Vagina (tissue), 2 donors: ENCODE measurements around the gene RASGRP2.

Experiments used
- POLR2A ChIP-seq, 2 donors: fragments of 450-650 bp; IDR thresholded peaks; one replicate each; pipeline ENCODE4 v1.6.1; 2017; ENCODE audit warnings: antibody characterized with exemption in 2 of 2, mild to moderate bottlenecking in 2 of 2, moderate library complexity in 2 of 2
- POLR2AphosphoS5 ChIP-seq, 2 donors: sonication (generic); formaldehyde crosslinking; IDR thresholded peaks; one replicate each; pipeline ENCODE4 v1.9.0; 2017; ENCODE audit warnings: antibody characterized with exemption in 2 of 2, mild to moderate bottlenecking in 2 of 2, low read depth in 1 of 2; ENCODE audit not compliant: insufficient read depth in 1 of 2
- TF ChIP-seq, protein P1 (sequence below), 3 experiments: fragments of 450-650 bp in 2 of 3; fragments of 200-600 bp in 1 of 3; sonication (generic) in 1 of 3; IDR thresholded peaks; one replicate each; pipeline ENCODE4 v1.5.1; 2017 to 2019; ENCODE audit warnings: antibody characterized with exemption in 3 of 3, mild to moderate bottlenecking in 2 of 3, moderate library complexity in 2 of 3

DNA sequence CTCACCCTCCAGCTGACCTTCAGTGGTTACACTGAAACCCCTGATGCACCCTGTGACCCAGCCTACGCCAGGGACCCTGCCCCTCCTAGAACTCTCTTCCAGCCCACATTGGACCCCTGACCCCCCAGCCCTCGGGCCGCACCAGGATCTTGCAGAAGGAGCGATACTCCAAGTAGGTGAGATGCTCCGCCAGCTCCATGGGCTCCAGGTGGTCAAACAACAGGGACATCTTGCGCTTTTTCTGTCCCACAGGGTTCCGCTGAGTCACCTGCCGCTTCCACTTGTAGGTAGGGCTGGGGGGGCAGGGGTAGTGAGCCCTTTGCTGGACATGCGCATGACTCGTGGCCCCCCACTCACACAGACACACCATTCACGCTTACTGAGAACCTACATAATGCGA is 4.1 kb downstream of the RASGRP2 start:
- TF ChIP-seq, protein P1, sequence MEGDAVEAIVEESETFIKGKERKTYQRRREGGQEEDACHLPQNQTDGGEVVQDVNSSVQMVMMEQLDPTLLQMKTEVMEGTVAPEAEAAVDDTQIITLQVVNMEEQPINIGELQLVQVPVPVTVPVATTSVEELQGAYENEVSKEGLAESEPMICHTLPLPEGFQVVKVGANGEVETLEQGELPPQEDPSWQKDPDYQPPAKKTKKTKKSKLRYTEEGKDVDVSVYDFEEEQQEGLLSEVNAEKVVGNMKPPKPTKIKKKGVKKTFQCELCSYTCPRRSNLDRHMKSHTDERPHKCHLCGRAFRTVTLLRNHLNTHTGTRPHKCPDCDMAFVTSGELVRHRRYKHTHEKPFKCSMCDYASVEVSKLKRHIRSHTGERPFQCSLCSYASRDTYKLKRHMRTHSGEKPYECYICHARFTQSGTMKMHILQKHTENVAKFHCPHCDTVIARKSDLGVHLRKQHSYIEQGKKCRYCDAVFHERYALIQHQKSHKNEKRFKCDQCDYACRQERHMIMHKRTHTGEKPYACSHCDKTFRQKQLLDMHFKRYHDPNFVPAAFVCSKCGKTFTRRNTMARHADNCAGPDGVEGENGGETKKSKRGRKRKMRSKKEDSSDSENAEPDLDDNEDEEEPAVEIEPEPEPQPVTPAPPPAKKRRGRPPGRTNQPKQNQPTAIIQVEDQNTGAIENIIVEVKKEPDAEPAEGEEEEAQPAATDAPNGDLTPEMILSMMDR (IDR thresholded peaks at IDR 0.05) = no peak
- TF ChIP-seq POLR2A (IDR thresholded peaks at IDR 0.05) = no peak
- TF ChIP-seq POLR2AphosphoS5 (IDR thresholded peaks at IDR 0.05; ENCODE audit: insufficient read depth in 1 of 2, low read depth in 1 of 2) = no peak
